HG03175 (cell line): ENCODE data around the gene EGLN2.
A peak's percentile ranks its signal among the peaks of the same experiment; 100 is the strongest.
"Not testable (repeated sequence)": the region's sequence is repeated elsewhere in the genome, so short reads cannot be mapped to it uniquely, and the experiment has no call there.

Experiments
- ATAC-seq: cut with Tn5 transposase; IDR thresholded peaks from one replicate; pipeline ENCODE4 v1.9.1; 2021; ENCODE audit warnings: mild to moderate bottlenecking, moderate library complexity; ENCODE audit not compliant: unreplicated experiment

Gene EGLN2

GRCh38 chr19:40776364-40776763 lies 22.6 kb upstream of the EGLN2 start:
- no peak for ATAC-seq

GRCh38 chr19:40776932-40777644 lies 21.9 kb upstream of the EGLN2 start:
- ATAC-seq, result peak; percentile 59

- no peak for ATAC-seq
Measured at GRCh38 chr19:40777645-40777936, 21.4 kb upstream of the EGLN2 start.

GRCh38 chr19:40777937-40778705 lies 20.9 kb upstream of the EGLN2 start, which contains the start of gene RAB4B:
Gene RAB4B (plus strand): TSS chr19:40778247. CDS start chr19:40778376, 129 bp downstream.
- peak; percentile 62 for ATAC-seq

- no peak for ATAC-seq
Measured at GRCh38 chr19:40778706-40779284, 20.2 kb upstream of the EGLN2 start.

- ATAC-seq, result no peak
Measured at GRCh38 chr19:40780582-40780981, 18.4 kb upstream of the EGLN2 start.

- ATAC-seq, result no peak
Measured at GRCh38 chr19:40781140-40781539, 17.9 kb upstream of the EGLN2 start.

GRCh38 chr19:40783711-40784110 lies 15.3 kb upstream of the EGLN2 start:
- ATAC-seq, result no peak

- not testable (repeated sequence) for ATAC-seq
Measured at GRCh38 chr19:40784146-40784545, 14.8 kb upstream of the EGLN2 start.

GRCh38 chr19:40785526-40785925 lies 13.5 kb upstream of the EGLN2 start:
- no peak for ATAC-seq

GRCh38 chr19:40786060-40787037 lies 12.6 kb upstream of the EGLN2 start:
- no peak for ATAC-seq

- ATAC-seq, result no peak
Measured at GRCh38 chr19:40791349-40791748, 7.6 kb upstream of the EGLN2 start.

GRCh38 chr19:40791996-40792395 lies 7.0 kb upstream of the EGLN2 start:
- no peak for ATAC-seq

GRCh38 chr19:40797166-40797962 lies 1.6 kb upstream of the EGLN2 start:
- ATAC-seq, result no peak

- no peak for ATAC-seq
Measured at GRCh38 chr19:40797963-40798682, 868 bp upstream of the EGLN2 start.

GRCh38 chr19:40799558-40800338 lies 757 bp downstream of the EGLN2 start:
- ATAC-seq, result no peak

- no peak for ATAC-seq
Measured at GRCh38 chr19:40800339-40800996, 1.5 kb downstream of the EGLN2 start.

GRCh38 chr19:40800997-40801377 lies 2.0 kb downstream of the EGLN2 start:
- ATAC-seq, result no peak
